Measurements from ENCODE around the gene CDK14.

Gene CDK14

GRCh38 chr7:90738249-90738648 is 142.1 kb downstream of the CDK14 start:
- ChIA-PET POLR2A (no interaction called here), CTCF (interaction anchor here (1.2 to 3.4 kb wide), 5 partner anchors 12 to 296 kb away, joined by 3 to 11 read pairs (median 3); no protein-coding TSS in a partner anchor)
- no peak for DNase-seq (ENCODE audit: extremely low spot score)
- no peak for TF ChIP-seq CTCF (IDR thresholded peaks at IDR 0.05; ENCODE audit: control extremely low read depth, extremely low read depth, low read depth, missing control alignments)

GRCh38 chr7:90739716-90740115 is 143.6 kb downstream of the CDK14 start:
- TF ChIP-seq CTCF (IDR thresholded peaks at IDR 0.05; ENCODE audit: control extremely low read depth, extremely low read depth, low read depth, missing control alignments) = no peak
- ChIA-PET POLR2A (interaction anchor here (0.7 kb wide), 1 partner anchor 33 kb away, joined by 3 read pairs; no protein-coding TSS in a partner anchor), CTCF (interaction anchor here (1.2 kb wide), 1 partner anchor 26 kb away, joined by 3 read pairs; no protein-coding TSS in a partner anchor)
- DNase-seq (ENCODE audit: extremely low spot score) = no peak

GRCh38 chr7:90740386-90740785 is 144.3 kb downstream of the CDK14 start:
- DNase-seq (ENCODE audit: extremely low spot score) = no peak
- ChIA-PET POLR2A (no interaction called here), CTCF (interaction anchor here (1.2 kb wide), 1 partner anchor 26 kb away, joined by 3 read pairs; no protein-coding TSS in a partner anchor)
- TF ChIP-seq CTCF (IDR thresholded peaks at IDR 0.05; ENCODE audit: control extremely low read depth, extremely low read depth, low read depth, missing control alignments) = no peak

- no peak for DNase-seq (ENCODE audit: extremely low spot score)
- CTCF ChIA-PET = interaction anchor here (0.7 to 1.8 kb wide), 3 partner anchors 12 to 35 kb away, joined by 3 to 4 read pairs (median 3); no protein-coding TSS in a partner anchor
- POLR2A ChIA-PET = no interaction called here
- TF ChIP-seq CTCF (IDR thresholded peaks at IDR 0.05; ENCODE audit: control extremely low read depth, extremely low read depth, low read depth, missing control alignments) = no peak
Observed at GRCh38 chr7:90743626-90744025, 147.5 kb downstream of the CDK14 start.

GRCh38 chr7:90747516-90747915 is 151.4 kb downstream of the CDK14 start:
- ChIA-PET POLR2A (no interaction called here), CTCF (interaction anchor here (1.0 to 2.0 kb wide), 2 partner anchors 13 to 38 kb away, joined by 3 to 6 read pairs; no protein-coding TSS in a partner anchor)
- no peak for TF ChIP-seq CTCF (IDR thresholded peaks at IDR 0.05; ENCODE audit: control extremely low read depth, extremely low read depth, low read depth, missing control alignments)

GRCh38 chr7:90749262-90749661 is 153.1 kb downstream of the CDK14 start:
- ChIA-PET POLR2A (no interaction called here), CTCF (interaction anchor here (1.2 to 2.4 kb wide), 5 partner anchors 10 to 40 kb away, joined by 3 to 16 read pairs (median 5); no protein-coding TSS in a partner anchor)
- DNase-seq (ENCODE audit: extremely low spot score) = no peak
- TF ChIP-seq CTCF (IDR thresholded peaks at IDR 0.05; ENCODE audit: control extremely low read depth, extremely low read depth, low read depth, missing control alignments) = no peak

More at GRCh38 chr7:90747516-90747915, 151.4 kb downstream of the CDK14 start:
- DNase-seq (ENCODE audit: extremely low spot score) = no peak

Data from GM10248 (cell line).